Transverse colon (tissue), 4 donors: ENCODE measurements around the gene GIMAP8. TPM values are rescaled to one million over a fixed set of nuclear protein-coding genes. Genes with fewer than 3 reads are reported as not detected.

Experiments
- DNase-seq: peaks from one replicate; pipeline ENCODE4 v3.0.0-alpha.2; 2019
- H3K27ac ChIP-seq, 4 donors: fragments of 200-600 bp; sonication (generic); 2 replicates each; pipeline ENCODE4 v1.5.1; 2016 to 2018; ENCODE audit warnings: inconsistent platforms in 4 of 4
- H3K27me3 ChIP-seq: fragments of 200-600 bp; sonication (generic); 2 replicates; pipeline ENCODE4 v1.5.1; 2017; ENCODE audit warnings: inconsistent platforms
- H3K36me3 ChIP-seq, 4 donors: fragments of 200-600 bp; sonication (generic); 2 replicates each; pipeline ENCODE4 v1.5.1; 2017 to 2019; ENCODE audit warnings: inconsistent platforms in 4 of 4
- H3K4me1 ChIP-seq, 4 donors: fragments of 200-600 bp; sonication (generic); 2 replicates each; pipeline ENCODE4 v1.5.1; 2017 to 2020; ENCODE audit warnings: inconsistent platforms in 4 of 4
- H3K4me3 ChIP-seq, 4 donors: fragments of 200-600 bp; sonication (generic); 1 replicate in 1 of 4; 2 replicates in 3 of 4; pipeline versions ENCODE4 v1.5.1 to v1.6.1; 2017 to 2019; ENCODE audit warnings: inconsistent platforms in 4 of 4
- H3K9me3 ChIP-seq, 2 donors: fragments of 200-600 bp; sonication (generic); 2 replicates each; pipeline ENCODE4 v1.5.1; 2017 to 2019; ENCODE audit warnings: inconsistent platforms in 2 of 2
- EP300 ChIP-seq: sonication (generic); formaldehyde crosslinking; IDR thresholded peaks from one replicate; pipeline ENCODE4 v1.6.1; 2017; ENCODE audit warnings: antibody characterized with exemption, low read depth
- POLR2A ChIP-seq: fragments of 450-650 bp; IDR thresholded peaks from one replicate; pipeline ENCODE4 v1.6.1; 2016; ENCODE audit warnings: antibody characterized with exemption, mild to moderate bottlenecking, moderate library complexity
- POLR2AphosphoS5 ChIP-seq, 3 donors: sonication (generic); formaldehyde crosslinking; IDR thresholded peaks; one replicate each; pipeline ENCODE4 v1.6.1; 2016; ENCODE audit warnings: antibody characterized with exemption in 3 of 3
- WGBS, 2 donors: methylation state at CpG; one replicate each; pipeline ENCODE4 v1.1.5; 2018; ENCODE audit warnings: low coverage in 1 of 2; 5-methylcytosine and 5-hydroxymethylcytosine counted together
- in situ Hi-C, 4 donors: fragments of 200-750 bp; cut with MboI; loops; one replicate each; pipeline versions ENCODE4 v1.15.0 to v1.15.1; 2017; ENCODE audit warnings: low sequenced_read_pairs in 3 of 4, low pct_ligation_motif_present in 1 of 4, low pct_unique_long_range_greater_than_20kb in 1 of 4
- intact Hi-C: fragments of 100-400 bp; cut with DNase I; formaldehyde crosslinking; loops from one replicate; pipeline ENCODE4 v1.15.1; 2023; ENCODE audit warnings: low total_unique reads
- total RNA-seq, 4 donors: library from RNA; depleted of rRNA; stranded (reverse); fragments of >200 nt; gene quantifications; one replicate each; pipeline ENCODE4 v1.1.0, GENCODE V29; 2016
- TF ChIP-seq, protein P1 (sequence below), 5 experiments: fragments of 200-600 bp in 3 of 5; fragments of 450-650 bp in 2 of 5; sonication (generic) in 3 of 5; IDR thresholded peaks; 1 replicate in 2 of 5; 2 replicates in 3 of 5; pipeline ENCODE4 v1.5.1; 2016 to 2017; ENCODE audit warnings: antibody characterized with exemption in 5 of 5, inconsistent platforms in 3 of 5, mild to moderate bottlenecking in 2 of 5, moderate library complexity in 1 of 5

GIMAP8 gene
- total RNA-seq, 4 donors from 2014 or later: 1.5 to 4.3 (median 2.9) TPM

DNA sequence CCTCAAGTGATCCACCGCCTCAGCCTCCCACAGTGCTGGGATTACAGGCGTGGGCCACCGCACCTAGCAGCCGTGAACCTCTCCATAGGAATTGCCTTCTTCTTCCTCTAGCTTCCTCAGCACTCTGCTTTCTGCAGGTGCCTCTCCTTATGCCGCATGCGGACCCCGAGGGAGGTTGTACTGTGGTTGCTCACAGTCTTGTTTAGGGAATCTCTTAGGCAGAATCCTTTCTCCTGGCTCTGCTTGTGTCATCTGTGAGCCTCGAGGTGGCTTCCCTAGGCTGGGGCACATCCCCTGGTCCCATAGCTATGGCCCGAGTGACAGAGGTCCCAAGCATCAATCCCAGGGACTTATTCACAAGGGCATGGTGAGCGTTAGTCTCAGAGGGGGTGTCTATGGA is 33.2 kb upstream of the GIMAP8 start:
- no peak overlapping the region for H3K4me3 ChIP-seq
- H3K36me3 ChIP-seq: no peaks in the 10 kb centered on the region
- intact Hi-C loops (no loop called here), in situ Hi-C loops (loop anchor here in 3 of 4 donors (25.0 kb wide), 1 partner anchor 105 kb away; the partner anchor contains the start of genes ACTR3C (in 3 of the 3) and LRRC61 (in 3 of the 3))
- peaks cover 0 to 4% (median 0%) of the 10 kb centered on the region in 4 donors for H3K4me1 ChIP-seq
- H3K27me3 ChIP-seq: no peaks in the 10 kb centered on the region
- H3K9me3 ChIP-seq: no peaks in the 10 kb centered on the region
- no peak for DNase-seq
- no peak overlapping the region for H3K27ac ChIP-seq
- 94% methylated on average over 10 of the region's 10 CpGs; no CpG with 5 or more reads in 1 of the 2 donors for WGBS, 2 donors
- TF ChIP-seq, protein P1, sequence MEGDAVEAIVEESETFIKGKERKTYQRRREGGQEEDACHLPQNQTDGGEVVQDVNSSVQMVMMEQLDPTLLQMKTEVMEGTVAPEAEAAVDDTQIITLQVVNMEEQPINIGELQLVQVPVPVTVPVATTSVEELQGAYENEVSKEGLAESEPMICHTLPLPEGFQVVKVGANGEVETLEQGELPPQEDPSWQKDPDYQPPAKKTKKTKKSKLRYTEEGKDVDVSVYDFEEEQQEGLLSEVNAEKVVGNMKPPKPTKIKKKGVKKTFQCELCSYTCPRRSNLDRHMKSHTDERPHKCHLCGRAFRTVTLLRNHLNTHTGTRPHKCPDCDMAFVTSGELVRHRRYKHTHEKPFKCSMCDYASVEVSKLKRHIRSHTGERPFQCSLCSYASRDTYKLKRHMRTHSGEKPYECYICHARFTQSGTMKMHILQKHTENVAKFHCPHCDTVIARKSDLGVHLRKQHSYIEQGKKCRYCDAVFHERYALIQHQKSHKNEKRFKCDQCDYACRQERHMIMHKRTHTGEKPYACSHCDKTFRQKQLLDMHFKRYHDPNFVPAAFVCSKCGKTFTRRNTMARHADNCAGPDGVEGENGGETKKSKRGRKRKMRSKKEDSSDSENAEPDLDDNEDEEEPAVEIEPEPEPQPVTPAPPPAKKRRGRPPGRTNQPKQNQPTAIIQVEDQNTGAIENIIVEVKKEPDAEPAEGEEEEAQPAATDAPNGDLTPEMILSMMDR (IDR thresholded peaks at IDR 0.05): no peak
- TF ChIP-seq EP300: no peak
- no peak for TF ChIP-seq POLR2A
- TF ChIP-seq POLR2AphosphoS5 (IDR thresholded peaks at IDR 0.05): no peak

DNA sequence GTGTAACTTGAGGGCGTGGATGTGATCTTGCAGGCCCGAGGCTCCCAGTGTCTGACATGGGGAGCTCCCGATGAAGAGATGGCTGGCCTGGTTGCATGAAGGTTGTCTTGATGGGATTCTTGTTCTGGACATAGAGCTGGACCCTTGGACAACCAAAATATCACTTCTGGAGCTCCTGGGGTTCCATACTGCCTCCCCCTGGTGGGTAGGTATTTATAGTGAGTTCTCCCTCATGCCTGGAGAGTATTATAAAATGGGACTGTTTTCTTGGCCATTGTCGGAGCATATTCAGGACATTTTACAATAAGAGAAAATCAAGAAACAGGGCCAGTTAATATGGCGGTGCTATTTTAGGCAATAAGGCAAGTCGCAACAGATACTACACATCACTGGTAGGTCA is 32.6 kb upstream of the GIMAP8 start:
- in situ Hi-C loops (loop anchor here in 3 of 4 donors (25.0 kb wide), 1 partner anchor 106 kb away; the partner anchor contains the start of genes ACTR3C (in 3 of the 3) and LRRC61 (in 3 of the 3)), intact Hi-C loops (no loop called here)
- H3K36me3 ChIP-seq: no peaks in the 10 kb centered on the region
- no peak overlapping the region for H3K4me3 ChIP-seq
- no peaks in the 10 kb centered on the region for H3K9me3 ChIP-seq
- WGBS, 2 donors: 83 to 94% methylated on average over 6 of the region's 6 CpGs
- no peak for TF ChIP-seq POLR2AphosphoS5 (IDR thresholded peaks at IDR 0.05)
- TF ChIP-seq EP300: no peak
- TF ChIP-seq, protein P1 (IDR thresholded peaks at IDR 0.05): no peak
- TF ChIP-seq POLR2A: no peak
- H3K27ac ChIP-seq: no peak overlapping the region
- peaks cover 0 to 4% (median 0%) of the 10 kb centered on the region in 4 donors for H3K4me1 ChIP-seq
- DNase-seq: no peak
- H3K27me3 ChIP-seq: no peaks in the 10 kb centered on the region

DNA sequence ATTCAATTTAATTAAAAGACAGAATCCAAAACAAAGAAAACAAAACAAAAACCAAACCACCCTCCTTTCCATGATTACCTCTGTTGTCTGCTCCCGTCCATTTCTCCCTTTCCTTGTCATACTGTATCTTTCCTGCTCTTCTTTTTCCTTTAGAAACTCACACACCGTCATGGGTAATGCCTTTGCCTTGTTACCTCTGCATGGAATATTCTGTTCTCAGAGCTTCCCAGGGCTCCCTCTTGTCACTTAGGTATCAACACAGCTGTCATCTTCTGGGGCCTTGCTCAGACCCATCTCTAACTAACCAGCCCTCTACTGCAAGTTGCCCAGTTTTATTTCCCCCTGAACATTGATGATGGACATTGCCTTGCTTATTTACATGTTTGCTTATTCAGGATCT is 30.2 kb upstream of the GIMAP8 start:
- Histone ChIP-seq H3K27me3 (no peaks in the 10 kb centered on the region), H3K4me3 (no peak overlapping the region), H3K36me3 (no peaks in the 10 kb centered on the region), H3K9me3 (no peaks in the 10 kb centered on the region), H3K4me1 (peaks cover 0 to 4% (median 0%) of the 10 kb centered on the region in 4 donors), H3K27ac (no peak overlapping the region)
- no peak for DNase-seq
- TF ChIP-seq EP300 (no peak), POLR2AphosphoS5 (IDR thresholded peaks at IDR 0.05) (no peak), POLR2A (no peak)
- TF ChIP-seq, protein P1 (IDR thresholded peaks at IDR 0.05): no peak
- WGBS, 2 donors: 75 to 76% methylated on average over 2 of the region's 2 CpGs
- in situ Hi-C loops: loop anchor here in 3 of 4 donors (25.0 kb wide), 1 partner anchor 108 kb away; the partner anchor contains the start of genes ACTR3C (in 3 of the 3) and LRRC61 (in 3 of the 3)
- intact Hi-C loops: no loop called here

DNA sequence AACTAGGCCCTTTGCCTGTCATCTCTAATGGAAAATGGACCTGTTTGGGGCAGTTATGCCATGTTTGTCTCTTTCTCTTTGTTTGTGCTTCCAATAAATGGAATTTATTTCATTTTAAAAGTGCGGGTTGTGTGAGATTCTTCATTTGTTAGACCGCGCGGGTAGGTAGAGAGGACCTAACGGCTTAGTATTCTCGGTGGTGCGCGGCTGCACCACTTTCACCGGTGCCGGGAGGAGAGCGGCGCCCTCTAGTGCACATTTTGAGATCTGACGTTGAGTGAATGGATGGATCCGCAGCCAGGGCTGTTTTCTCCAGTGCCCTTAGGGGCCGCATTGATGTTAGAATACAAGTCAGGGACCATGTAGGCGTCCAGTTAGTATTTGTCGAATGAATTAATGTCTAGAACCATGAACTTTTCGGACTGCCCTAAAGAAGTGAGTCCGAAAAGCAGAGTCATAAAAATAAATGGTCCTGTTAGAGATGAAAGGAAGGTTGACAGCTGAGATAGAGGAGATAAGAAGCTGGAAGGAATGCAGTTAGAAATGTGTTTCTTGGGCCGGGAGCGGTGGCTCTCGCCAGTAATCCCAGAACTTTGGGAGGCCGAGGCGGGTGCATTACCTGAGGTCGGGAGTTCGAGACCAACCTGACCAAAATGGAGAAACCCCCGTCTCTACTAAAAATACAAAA is 29.3 kb upstream of the GIMAP8 start:
- H3K27me3 ChIP-seq: no peaks in the 10 kb centered on the region
- peak overlapping the region in 1 of 4 donors; percentile 16 for H3K4me3 ChIP-seq
- no peak overlapping the region for H3K27ac ChIP-seq
- H3K4me1 ChIP-seq: peaks cover 0 to 4% (median 0%) of the 10 kb centered on the region in 4 donors
- in situ Hi-C loops: loop anchor here in 3 of 4 donors (25.0 kb wide), 1 partner anchor 109 kb away; the partner anchor contains the start of genes ACTR3C (in 3 of the 3) and LRRC61 (in 3 of the 3)
- WGBS, 2 donors: 14 to 25% methylated on average over 4 to 27 of the region's 27 CpGs
- no peaks in the 10 kb centered on the region for H3K9me3 ChIP-seq
- intact Hi-C loops: no loop called here
- no peaks in the 10 kb centered on the region for H3K36me3 ChIP-seq
- peak; percentile 89 for DNase-seq
- TF ChIP-seq, protein P1 (IDR thresholded peaks at IDR 0.05): peak; percentile 85 to 89 (median 87)
- TF ChIP-seq POLR2AphosphoS5 (IDR thresholded peaks at IDR 0.05): no peak
- TF ChIP-seq POLR2A: no peak
